Activated CD4-positive, alpha-beta T cell treated with anti-CD3 and anti-CD28 coated beads, Interleukin-2, amount 50 U/mL, for 4 hours (primary cell): ENCODE results near the gene CORO7.
"Not testable (repeated sequence)": the region's sequence is repeated elsewhere in the genome, so short reads cannot be mapped to it uniquely, and the experiment has no call there.

ENCODE experiments used
- DNase-seq, 2 experiments: peaks; one replicate each; pipeline ENCODE4 v3.0.0-alpha.2; 2020

The CORO7 gene

DNA sequence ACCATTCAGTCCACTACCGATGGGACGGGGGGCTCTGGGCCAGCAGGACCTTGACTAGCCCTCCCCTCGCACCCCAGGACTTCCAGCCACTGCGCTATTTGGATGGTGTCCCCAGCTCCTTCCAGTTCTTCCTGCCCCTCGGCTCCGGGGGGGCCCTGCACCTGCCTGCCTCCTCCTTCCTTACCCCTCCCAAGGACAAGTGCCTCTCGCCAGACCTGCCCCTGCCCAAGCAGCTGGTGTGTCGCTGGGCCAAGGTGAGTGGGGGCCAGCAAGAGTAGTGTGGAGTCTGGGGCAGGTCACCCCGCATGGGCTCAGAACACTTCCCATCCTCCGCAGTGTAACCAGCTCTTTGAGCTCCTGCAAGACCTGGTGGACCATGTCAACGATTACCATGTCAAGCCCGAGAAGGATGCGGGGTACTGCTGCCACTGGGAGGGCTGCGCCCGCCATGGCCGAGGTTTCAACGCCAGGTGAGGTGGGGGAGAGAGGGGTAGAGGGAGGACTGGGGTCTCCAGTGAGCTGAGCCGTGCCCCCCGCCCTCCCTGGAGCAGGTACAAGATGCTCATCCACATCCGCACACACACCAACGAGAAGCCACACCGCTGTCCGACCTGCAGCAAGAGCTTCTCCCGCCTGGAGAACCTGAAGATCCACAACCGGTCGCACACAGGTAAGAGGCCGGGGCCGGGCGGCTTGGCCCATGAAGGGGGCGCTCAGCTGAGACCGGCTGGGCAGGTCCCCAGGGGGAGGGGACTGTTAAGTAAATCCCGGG is 81.5 kb downstream of the CORO7 start:
- DNase-seq = no peak

DNA sequence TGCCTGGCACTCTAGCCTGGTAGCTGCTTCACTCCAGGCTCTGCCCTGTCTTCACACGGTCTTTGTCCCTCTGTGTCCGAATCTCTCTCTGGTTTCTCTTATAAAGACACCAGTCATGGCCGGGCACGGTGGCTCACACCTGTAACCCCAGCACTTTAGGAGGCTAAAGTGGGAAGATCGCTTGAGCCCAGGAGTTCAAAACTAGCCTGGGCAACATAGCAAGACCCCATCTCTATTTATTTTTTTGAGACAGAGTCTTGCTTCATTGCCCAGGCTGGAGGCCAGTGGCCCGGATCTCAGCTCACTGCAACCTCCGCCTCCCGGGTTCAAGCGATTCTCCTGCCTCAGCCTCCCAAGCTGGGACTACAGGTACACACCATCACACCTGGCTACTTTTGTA is 82.7 kb downstream of the CORO7 start:
- DNase-seq = not testable (repeated sequence)

DNA sequence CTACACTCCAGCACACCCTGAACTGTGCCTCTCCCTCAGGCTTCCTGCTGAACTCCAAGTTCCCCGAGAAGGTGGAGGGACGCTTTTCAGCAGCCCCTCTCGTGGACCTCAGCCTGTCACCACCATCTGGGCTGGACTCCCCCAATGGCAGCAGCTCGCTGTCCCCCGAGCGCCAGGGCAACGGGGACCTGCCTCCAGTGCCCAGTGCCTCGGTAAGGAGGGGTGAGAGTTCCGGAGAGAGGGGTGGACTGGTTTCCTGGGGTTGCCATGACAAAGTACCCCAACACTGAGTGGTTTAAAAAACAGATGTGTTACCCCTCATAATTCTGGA is 83.1 kb downstream of the CORO7 start:
- no peak for DNase-seq

DNA sequence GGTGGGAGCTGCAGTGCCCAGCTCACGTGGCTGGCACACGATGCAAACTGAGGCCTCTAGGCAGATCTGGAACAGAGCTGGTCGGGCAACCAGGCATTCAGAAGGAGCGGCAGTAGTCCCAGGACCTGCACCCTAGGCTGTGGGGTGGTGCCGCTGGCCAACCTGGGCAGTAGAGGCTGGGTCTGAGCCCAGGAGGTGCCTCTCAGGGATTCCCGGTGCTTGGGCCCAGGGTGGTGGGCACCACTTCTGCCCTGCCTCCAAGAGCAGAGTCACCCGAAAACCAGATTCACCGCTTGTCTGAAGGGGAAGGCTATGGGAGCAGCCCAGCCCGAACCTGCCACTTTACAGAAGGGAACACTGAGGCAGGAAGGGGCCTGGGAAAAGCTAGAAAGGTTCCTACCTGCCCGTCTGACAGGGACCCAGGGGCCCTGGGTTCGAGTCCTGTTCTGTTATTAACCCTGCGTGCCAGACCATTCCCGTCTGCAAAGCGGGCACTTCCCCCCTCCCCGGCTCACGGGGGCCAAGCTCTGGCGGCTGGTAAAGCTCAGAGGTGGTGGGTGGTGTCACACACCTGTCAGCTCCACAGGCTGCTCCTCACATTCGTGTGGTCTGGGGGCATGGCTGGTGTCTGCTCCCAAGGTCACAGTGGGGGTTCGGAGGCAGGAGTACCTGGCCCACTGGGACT is 83.6 kb downstream of the CORO7 start:
- DNase-seq = no peak

DNA sequence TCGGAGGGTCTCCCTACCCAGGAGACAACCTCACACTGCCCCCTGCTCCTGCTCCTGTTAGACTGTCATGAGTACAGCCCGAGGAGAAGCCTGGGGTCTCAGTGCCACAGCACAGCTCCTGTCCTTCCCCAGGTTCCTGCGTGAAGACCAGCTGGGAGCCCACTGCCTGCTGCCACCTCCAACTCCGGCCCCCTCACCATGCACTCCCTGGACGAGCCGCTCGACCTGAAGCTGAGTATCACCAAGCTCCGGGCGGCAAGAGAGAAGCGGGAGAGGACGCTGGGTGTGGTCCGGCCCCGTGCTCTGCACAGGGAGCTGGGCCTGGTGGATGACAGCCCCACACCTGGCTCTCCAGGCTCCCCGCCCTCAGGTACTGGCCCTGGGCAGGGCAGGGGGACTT is 84.3 kb downstream of the CORO7 start:
- no peak for DNase-seq

DNA sequence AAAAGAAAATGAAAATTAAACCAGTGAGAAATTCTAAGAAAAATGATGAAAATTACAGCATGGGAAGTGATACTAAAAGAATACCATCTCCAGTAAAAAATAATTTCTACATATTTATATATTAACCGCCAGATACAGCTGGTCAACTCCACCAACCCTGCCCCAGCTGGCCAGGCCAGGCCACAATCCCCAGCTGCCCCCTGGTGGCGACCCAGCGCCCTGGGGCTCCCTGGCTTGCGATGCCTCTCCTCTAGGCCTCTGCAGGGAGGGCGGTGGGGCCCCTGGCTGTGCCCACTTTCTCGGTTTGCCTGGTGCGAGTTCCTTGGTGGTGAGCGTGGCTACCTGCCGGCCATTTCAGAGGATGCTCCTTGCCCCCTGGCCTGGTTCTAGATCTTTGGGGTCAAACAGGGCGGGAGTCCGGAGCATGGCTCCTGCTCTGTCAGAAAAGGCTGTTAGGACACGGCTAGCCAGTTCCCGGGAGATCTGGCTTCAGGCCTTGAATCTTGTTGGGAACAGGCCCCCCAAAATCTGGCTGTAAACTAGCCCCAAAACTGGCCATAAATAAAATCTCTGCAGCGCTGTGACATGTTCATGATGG is 86.0 kb downstream of the CORO7 start:
- DNase-seq = peak; percentile 60 to 65

DNA sequence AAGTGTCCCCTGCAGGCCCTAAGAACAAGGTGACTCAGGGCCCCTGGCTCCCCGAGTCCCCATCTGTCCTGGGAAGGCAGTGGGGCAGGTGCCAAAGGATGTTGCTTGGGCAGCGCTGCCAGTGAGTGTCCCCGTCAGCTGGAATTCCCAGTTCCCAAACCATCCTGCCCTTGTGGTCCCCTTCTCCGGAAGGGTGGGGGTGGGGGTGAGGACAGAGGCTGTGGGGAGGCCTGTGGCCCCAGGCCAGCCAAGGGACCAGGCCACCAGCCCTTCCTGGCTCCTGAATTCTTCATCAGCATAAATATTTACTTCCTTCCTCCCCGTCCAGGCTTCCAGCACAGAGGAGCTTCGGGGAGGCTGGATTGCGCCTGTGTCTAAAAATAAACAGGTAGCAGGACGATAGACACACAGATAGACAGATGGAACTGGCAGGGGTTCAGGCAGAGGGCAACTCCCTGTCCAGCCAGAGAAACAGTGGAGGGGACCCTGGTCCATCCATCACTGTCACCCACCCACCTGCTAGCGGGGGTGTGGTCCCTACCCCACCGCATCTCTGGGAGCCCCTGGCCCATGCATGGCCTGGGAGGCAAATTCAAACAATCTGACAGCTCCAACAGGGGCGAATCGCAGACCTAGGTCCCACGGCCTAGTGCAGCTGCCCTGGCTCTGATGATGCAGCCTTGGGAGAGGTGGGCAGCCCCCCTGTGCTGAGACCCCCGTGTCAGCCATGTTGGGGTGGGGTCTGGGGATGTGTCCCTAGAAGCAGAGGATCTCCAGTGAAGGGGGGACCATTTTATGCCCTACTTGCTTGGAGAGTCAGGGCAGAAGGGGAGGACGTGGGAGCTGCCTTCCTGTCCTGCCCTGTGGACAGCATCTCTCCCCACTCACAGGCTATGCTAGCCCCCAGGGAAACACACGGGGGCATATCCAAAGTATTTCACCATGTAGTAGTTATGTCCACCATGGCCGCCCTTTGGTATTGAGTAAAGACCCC is 87.3 kb downstream of the CORO7 start:
- no peak for DNase-seq

DNA sequence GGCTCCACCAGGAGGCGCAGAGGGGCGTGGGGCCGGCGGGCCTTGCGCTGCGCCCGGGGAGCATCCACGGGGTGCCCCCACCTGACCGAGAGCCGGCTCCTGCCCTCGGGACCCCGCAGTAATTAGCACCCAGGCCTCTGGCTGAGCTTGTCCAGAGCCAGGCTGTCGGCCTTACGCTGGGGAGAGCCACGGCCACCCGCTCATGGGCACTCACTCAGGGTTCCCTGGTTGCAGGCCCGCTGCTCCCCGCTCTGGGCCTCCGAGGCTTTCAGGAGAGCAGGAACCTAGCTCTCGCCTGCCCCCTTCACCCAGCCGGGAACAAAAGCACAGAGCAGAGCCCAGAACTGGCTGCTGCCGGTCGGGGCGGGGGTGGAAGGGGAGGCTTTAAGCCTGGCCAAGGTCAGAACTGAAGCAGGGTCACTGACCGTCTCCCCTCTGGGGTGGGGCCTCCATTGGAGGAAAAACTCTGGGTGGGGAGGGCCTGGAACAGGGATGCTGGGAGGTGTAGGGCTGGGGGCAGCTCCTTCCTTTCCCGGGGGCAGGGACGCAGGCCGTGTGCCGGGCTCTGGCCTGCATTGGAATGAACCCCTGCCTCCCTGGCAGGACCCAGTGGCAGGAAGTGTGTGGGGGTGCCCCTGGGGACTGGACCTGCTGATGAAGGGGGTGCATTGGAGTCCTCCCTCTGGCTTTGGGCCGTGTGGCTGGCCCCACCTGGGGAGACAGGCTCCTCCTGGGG is 88.2 kb downstream of the CORO7 start:
- DNase-seq = peak; percentile 53 to 55

DNA sequence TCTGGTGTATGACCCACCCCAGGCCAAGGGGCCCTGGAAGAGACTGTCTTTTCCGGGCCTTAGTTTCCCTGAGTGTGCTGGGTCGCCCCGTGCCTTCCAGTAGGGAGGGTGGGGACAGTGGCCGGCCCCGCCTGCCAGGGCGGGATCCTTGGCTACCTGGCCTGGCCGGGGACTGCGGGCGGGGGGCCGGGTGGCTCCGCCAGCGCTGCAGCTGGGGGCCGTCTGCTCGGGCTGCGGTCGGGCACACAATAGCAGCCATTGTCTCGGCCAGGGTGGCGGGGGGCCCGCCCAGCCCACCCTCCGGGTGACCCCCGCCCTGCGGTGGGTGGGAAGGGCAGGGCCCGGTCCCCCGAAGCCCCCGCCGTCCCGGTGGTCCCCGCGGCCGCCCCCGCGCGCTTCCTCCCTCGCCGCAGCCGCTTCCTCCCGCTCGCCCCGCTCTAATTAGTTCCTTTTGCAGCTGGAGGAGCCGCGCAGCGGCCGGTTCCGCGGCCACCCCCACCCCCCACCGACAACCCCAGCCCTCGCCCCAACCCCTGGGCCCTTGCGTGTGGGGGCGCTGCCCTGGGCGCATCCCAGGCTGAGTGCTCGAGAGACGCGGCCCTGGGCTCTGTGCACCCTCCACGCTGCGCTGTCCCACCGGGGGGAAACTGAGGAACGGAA is 88.9 kb downstream of the CORO7 start:
- DNase-seq = no peak

DNA sequence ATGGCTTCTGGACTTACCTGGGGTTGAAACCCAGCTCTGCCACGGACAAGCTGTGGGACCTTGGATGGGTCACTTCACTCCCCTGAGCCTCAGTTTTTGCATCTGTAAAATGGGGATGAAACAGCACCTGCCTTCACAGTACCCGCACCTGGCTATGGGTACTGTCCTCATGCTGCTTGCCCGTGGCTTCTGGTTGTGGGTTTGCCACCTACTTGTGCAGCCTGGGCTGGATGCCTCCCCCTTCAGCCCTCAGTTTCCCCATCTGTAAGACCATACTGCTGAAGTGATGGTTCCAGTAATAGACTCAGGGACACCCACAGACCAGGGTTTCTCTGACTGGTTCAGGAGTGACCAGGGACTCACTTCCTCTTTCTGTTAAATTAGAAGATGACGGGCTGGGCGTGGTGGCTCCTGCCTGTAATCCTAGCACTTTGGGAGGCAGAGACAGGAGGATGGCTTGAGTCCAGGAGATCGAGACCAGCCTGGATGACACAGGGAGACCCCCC is 91.1 kb downstream of the CORO7 start:
- DNase-seq = no peak

DNA sequence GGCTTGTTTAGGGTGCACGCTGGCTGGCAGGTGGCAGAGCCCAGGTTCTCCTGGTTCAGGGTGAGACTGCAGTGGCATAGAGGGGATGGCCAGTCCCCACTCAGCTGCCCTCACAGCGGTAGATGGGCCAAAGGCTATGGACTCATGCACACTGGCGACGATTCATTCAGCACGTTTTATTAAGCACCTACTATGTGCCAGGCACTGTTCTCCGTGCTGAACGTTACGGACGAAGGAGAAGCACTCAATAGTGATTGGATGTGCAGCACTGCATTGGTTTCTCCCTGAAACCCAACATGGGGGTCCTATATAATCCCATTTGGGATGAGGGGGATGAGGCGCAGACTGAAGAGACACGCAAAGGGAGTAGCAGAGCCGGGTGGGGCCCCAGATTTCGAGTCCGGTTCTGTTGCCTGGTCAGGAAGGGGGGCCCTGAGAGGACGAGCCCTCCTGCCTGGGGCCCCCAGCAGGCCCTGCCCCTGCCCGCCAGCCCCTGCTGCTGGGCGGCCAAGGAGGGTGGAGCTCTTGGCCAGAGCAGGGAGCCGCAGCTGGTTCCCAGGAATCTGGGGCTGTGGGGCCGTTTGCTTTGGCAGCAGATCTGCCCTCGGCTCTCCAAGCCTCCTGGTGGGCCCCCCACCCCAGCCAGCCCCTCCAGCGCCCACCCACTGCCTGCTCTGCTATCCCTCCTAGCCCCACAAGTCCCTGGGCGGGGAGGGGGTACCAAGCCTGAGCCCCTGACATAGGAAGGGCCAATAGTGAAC is 91.7 kb downstream of the CORO7 start:
- no peak for DNase-seq

DNA sequence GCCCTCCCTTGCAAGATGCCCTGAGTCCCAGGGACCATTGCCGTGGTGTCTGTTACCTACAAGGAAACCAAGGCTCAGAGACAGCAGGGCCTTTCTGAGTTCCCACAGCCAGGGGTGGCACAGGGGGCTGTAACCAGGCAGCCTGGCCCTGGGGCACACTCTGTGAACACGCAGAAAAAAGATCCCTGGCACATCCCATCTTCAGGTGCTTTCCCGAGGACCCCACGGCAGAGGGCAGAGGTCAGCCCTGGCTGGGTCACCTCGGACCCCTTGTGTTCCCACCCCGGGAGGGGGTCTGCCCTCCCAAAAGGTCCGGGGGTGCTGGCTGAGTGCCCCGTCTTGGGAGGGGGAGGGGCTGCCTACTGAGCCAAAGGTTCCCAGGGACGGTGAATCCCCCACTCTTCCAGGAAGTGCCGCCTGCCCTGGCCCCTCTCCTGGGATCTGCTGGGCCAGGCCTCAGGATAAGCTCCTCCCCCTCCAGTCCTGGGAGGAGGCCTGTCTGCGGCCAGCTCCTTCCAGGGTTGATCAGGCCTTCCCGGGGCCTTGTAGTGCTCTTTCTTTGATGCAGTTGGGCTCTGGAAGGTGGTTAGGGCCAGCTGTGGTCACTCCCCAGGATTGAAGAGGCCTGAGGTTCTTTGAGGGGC is 92.4 kb downstream of the CORO7 start:
- no peak for DNase-seq

DNA sequence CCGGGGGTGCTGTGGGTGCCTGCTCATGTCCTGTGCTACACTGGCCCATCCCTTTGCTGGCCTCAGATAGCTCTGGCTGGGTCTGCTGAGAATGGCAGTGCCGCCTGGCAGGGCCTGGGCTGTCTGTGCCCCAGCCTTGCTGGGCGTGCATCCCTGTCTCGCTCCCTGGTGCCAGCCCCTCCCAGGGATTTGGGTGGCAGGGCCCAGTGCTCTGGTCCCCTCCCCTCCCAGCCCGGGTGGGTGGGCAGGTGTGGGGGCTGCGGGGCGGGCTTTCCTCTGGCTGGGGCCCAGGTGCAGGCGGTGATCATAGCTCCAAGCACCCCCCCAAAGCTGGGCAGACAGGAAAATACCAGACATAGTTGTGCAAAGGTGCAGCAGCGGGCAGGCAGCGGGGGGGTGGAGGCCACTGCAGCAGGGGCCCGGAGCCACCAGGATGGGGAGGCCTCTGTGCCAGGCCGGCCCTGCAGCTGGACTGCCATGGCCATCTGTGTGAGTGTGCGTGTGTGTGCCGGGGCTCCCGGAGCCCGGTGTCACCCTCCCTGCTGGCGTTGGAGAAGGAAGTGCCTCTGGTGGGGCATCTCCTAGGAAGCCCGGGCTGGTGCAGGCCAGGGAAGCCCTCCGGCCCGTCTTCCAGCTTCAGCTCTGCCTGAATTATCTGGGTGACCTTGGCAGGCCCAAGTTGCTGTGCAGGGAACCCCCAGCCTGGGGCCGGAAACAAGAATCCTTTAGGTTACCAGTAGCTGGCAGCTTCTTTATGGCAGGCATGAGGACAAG is 93.1 kb downstream of the CORO7 start:
- no peak for DNase-seq

DNA sequence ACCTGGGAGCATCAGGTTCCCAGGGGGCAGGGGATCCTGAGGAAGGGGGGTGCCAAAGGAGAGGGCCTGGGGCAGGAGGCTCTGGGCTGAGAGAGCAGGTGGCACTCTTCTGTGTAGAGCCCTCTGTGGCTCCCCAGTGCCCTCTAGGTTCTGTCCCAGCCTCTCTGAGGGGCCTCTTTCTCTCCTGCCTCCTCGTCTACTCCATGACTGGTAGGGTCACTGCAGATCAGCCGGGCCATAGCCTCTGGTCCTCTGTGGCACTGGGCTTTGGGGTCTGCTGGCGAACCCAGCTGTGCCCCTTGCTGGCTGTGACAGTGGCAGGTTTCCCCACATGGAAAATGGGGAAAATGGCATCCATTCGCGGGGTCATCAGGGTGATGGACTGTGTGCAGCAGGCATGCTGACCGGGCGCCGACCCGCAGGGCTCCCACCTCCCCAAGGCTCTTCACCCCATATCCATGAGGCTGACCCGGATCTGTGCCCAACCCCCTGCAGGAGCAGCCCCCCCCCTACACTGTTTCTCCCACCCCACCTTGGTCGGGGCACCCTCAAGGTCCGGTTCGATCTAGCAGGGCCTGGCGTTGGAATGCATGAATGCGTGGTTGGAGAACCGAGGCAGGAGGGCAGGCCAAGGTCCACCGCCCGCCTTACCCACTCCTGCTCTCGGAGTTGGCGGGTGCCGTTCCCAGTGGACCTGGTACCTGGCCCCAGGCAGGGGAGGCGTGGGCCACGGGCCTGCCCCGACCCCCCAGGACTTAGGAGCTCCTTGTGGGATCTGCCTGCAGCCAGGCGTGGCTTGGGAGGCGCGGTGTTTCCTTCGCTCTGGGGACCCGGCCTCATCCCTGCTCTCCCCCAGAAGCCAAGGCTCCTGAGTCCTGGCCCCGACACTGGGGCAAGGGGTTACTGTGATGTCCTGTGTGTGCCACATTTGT is 94.0 kb downstream of the CORO7 start:
- no peak for DNase-seq

DNA sequence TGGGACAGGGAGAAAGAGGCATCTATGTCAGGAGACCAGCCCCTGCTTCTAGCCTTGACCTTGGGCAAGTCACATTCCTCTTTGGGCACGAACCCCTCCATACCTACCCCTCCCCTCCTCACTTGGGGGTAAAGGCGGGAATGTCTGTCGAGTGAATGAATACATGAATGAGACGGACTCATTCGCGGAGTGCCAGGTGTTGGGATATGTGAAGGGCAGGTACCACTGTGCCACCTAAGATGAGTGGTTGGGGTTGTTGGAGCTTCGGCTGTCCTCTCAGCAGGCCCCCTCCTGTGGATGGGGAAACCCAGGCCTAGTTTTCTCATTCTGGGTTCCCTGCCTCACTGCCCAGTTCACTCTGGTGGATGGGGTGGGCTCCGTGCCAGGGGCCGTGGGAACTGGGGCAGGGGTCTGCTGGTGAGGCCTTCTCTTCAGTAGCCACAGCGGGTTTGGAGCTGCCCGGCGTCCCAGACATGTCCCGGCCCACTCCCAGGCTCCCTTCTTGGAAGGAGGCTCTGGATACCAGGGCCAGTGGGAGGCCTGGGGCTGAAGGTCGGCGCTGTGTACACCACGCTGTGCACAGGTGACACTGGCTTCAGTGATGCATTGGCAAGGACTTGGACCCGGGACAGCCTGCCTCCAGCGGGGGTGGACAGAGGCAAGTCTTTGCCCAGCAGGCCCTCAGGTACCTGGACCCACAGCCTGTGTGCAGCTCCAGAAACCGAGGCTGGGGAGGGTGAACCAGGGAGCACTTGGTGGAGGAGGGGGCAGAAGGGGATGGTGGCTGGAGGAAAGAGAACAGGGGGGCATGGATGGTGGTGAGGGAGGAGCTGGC is 94.9 kb downstream of the CORO7 start:
- DNase-seq = no peak

DNA sequence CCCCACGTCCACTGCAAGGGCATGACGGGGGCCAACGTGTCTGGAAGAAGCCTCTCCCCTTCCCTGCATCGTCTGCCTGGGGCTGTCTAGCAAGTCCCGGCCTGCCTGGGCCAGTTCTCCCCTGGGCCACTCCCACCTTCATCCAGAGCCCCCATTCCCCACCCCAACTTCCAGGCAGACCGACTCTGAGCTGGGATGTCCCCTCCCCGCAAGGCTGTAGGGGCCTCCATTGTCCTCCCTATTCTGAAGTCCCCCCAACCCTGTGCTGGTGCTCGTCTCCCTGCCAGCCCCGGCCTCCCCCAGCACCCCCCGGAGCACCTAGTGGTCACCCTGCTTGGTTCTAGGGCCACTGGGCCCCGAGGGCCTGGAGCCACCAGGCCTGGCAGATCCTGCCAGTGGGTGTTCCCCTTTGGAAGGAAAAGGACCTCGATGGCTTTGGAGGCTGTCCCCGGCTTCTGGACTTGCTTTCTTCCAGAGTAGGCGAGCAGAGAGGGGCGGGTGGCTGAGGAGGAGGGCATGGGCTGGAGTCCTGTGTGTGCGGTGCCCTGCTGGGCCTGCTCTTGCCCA is 95.7 kb downstream of the CORO7 start:
- DNase-seq = no peak
